GM12878 (cell line): ENCODE results near the gene RPGRIP1. TPM values are rescaled to one million over a fixed set of nuclear protein-coding genes. Genes with fewer than 3 reads are reported as not detected.

ENCODE experiments used
- ATAC-seq: fragments of 200-7000 bp; cut with Tn5 transposase; 3 replicates; pipeline ENCODE4 v1.9.1; 2020; ENCODE audit warnings: mild to moderate bottlenecking, moderate library complexity
- BruUV-seq: library from RNA; stranded (reverse); fragments of 400-500 nt; replicated peaks from 2 replicates; lab custom pipeline; 2021; lab: Mats Ljungman, UMichigan
- CTCF ChIA-PET: fragments of 300-600 bp; sonication (Branson Sonifier 250); formaldehyde crosslinking; extraction: SDS; loops from one replicate; lab custom pipeline; 2021; ENCODE audit warnings: inconsistent platforms; lab: Yijun Ruan, JAX
- POLR2A ChIA-PET: fragments of 350-600 bp; formaldehyde crosslinking; extraction: SDS; loops from one replicate; lab custom pipeline; 2021; ENCODE audit warnings: inconsistent platforms; lab: Charles Lee
- RAD21 ChIA-PET: fragments of 300-600 bp; sonication (Branson Sonifier 250); formaldehyde crosslinking; loops from one replicate; lab custom pipeline; 2023; ENCODE audit warnings: antibody characterized with exemption; ENCODE audit not compliant: unreplicated experiment; lab: Charles Lee
- SMC1A ChIA-PET: fragments of 300-600 bp; sonication (Branson Sonifier 250); formaldehyde crosslinking; loops from one replicate; lab custom pipeline; 2023; ENCODE audit not compliant: unreplicated experiment, uncharacterized antibody; lab: Charles Lee
- DNase-seq: peaks from one replicate; pipeline ENCODE4 v3.0.0-alpha.2; 2011; ENCODE audit warnings: low read depth, low spot score
- FAIRE-seq: peaks from 3 replicates; lab custom pipeline; 2011; peaks lifted over from hg19 to GRCh38; lab: Jason Lieb, UNC
- H2AFZ ChIP-seq: 2 replicates; pipeline ENCODE4 v1.6.0; 2011; ENCODE audit warnings: low read depth, low read length, control low read depth; ENCODE audit not compliant: control insufficient read depth
- H3K27ac ChIP-seq: 2 replicates; pipeline ENCODE4 v1.5.1; 2011; ENCODE audit warnings: control low read depth; ENCODE audit not compliant: control insufficient read depth, insufficient read depth
- H3K27me3 ChIP-seq, 2 experiments: replicated peaks in 1 of 2; 2 replicates each; pipeline versions ENCODE4 v1.6.0 to v1.6.1; 2011; ENCODE audit warnings: low read length in 1 of 2; ENCODE audit not compliant: control insufficient read depth in 2 of 2, insufficient read depth in 2 of 2
- H3K36me3 ChIP-seq, 2 experiments: 2 replicates each; pipeline ENCODE4 v1.5.1; 2011; ENCODE audit warnings: low read length in 1 of 2; ENCODE audit not compliant: control insufficient read depth in 2 of 2, insufficient read depth in 2 of 2
- H3K4me1 ChIP-seq: 2 replicates; pipeline ENCODE4 v1.6.1; 2011; ENCODE audit warnings: mild to moderate bottlenecking, low read length, moderate library complexity, mixed read lengths; ENCODE audit not compliant: control insufficient read depth, insufficient read depth
- H3K4me2 ChIP-seq: 2 replicates; pipeline ENCODE4 v1.6.0; 2011; ENCODE audit warnings: control low read depth; ENCODE audit not compliant: control insufficient read depth, insufficient read depth
- H3K4me3 ChIP-seq: fragments of 200-600 bp; sonication (generic); 2 replicates; pipeline ENCODE4 v1.5.1; 2016
- H3K79me2 ChIP-seq: 2 replicates; pipeline ENCODE4 v1.6.0; 2011; ENCODE audit warnings: low read length; ENCODE audit not compliant: control insufficient read depth, insufficient read depth
- H3K9ac ChIP-seq: 2 replicates; pipeline ENCODE4 v1.8.0; 2011; ENCODE audit warnings: low read length, control low read depth, mixed read lengths; ENCODE audit not compliant: control insufficient read depth, insufficient read depth
- H3K9me3 ChIP-seq: replicated peaks from 3 replicates; pipeline ENCODE4 v1.5.1; 2011; ENCODE audit warnings: mild to moderate bottlenecking, low read length; ENCODE audit not compliant: control insufficient read depth, insufficient read depth
- H4K20me1 ChIP-seq: 2 replicates; pipeline ENCODE4 v1.6.0; 2011; ENCODE audit not compliant: control insufficient read depth, insufficient read depth
- BACH1 ChIP-seq: fragments of 450-650 bp; IDR thresholded peaks from 2 replicates; pipeline ENCODE4 v1.6.1; 2017; ENCODE audit warnings: mild to moderate bottlenecking, borderline replicate concordance
- CBX5 ChIP-seq: sonication (generic); IDR thresholded peaks from 2 replicates; pipeline ENCODE4 v1.6.1; 2016; ENCODE audit warnings: low read depth, moderate library complexity, mild to moderate bottlenecking, inconsistent platforms
- E4F1 ChIP-seq: fragments of 450-650 bp; IDR thresholded peaks from 2 replicates; pipeline ENCODE4 v1.6.1; 2018; ENCODE audit warnings: borderline replicate concordance, mild to moderate bottlenecking; ENCODE audit not compliant: partially characterized antibody
- EP300 ChIP-seq, 2 experiments: fragments of 150-350 bp in 1 of 2; IDR thresholded peaks; 2 replicates each; pipeline ENCODE4 v1.6.1; 2011 to 2012; ENCODE audit warnings: low read depth in 2 of 2, low read length in 2 of 2, borderline replicate concordance in 1 of 2, improper control_type of control experiment in 1 of 2, inconsistent platforms in 1 of 2; ENCODE audit not compliant: control insufficient read depth in 1 of 2
- JUNB ChIP-seq: IDR thresholded peaks from 2 replicates; pipeline ENCODE4 v1.6.1; 2016; ENCODE audit warnings: antibody characterized with exemption, mild to moderate bottlenecking
- MTA3 ChIP-seq: IDR thresholded peaks from 2 replicates; pipeline ENCODE4 v1.6.1; 2012; ENCODE audit warnings: low read length, inconsistent platforms, borderline replicate concordance
- PAX8 ChIP-seq: fragments of 450-650 bp; IDR thresholded peaks from 2 replicates; pipeline ENCODE4 v1.6.1; 2017; ENCODE audit warnings: mild to moderate bottlenecking, moderate library complexity
- POLR2A ChIP-seq: IDR thresholded peaks from 2 replicates; pipeline ENCODE4 v1.6.1; 2011; ENCODE audit warnings: low read depth, mild to moderate bottlenecking, low read length
- POLR2AphosphoS2 ChIP-seq: IDR thresholded peaks from 2 replicates; pipeline ENCODE4 v1.6.1; 2011; ENCODE audit warnings: low read depth, mild to moderate bottlenecking, low read length, improper control_type of control experiment, moderate library complexity
- POLR2AphosphoS5 ChIP-seq: IDR thresholded peaks from 2 replicates; pipeline ENCODE4 v1.6.1; 2011; ENCODE audit warnings: mild to moderate bottlenecking, low read length, inconsistent platforms
- SMAD5 ChIP-seq: IDR thresholded peaks from 2 replicates; pipeline ENCODE4 v1.6.1; 2016; ENCODE audit warnings: antibody characterized with exemption, low read depth
- SUPT20H ChIP-seq: IDR thresholded peaks from 2 replicates; pipeline ENCODE4 v1.6.1; 2011; ENCODE audit warnings: low read depth, mild to moderate bottlenecking, low read length, moderate library complexity, borderline replicate concordance; ENCODE audit not compliant: control insufficient read depth
- TCF7 ChIP-seq: IDR thresholded peaks from 2 replicates; pipeline ENCODE4 v1.6.1; 2014; ENCODE audit warnings: antibody characterized with exemption, borderline replicate concordance
- WGBS: methylation state at CpG from one replicate; pipeline ENCODE4 v1.1.6; 2016; ENCODE audit warnings: low lambda C conversion rate; ENCODE audit not compliant: insufficient replicate concordance, insufficient coverage; ENCODE audit errors: missing lambda C conversion rate; 5-methylcytosine and 5-hydroxymethylcytosine counted together
- in situ Hi-C: fragments of 300-500 bp; cut with MboI; formaldehyde crosslinking; loops from 9 replicates; pipeline ENCODE4 v1.14.3; 2018; ENCODE audit warnings: mixed read lengths
- intact Hi-C: fragments of 100-400 bp; cut with micrococcal nuclease; formaldehyde crosslinking; loops from one replicate; pipeline ENCODE4 v1.14.2; 2022; ENCODE audit not compliant: unreplicated experiment
- polyA plus RNA-seq, 11 experiments: library from polyadenylated mRNA; depleted of rRNA in 4 of 11; unstranded in 6 of 11; stranded (reverse) in 5 of 11; fragments of >200 nt; fragmentation: Nextera tagmentation in 4 of 11; fragmentation: Illumina TruSeq in 1 of 11; extraction: Ambion mirVana in 4 of 11; extraction: Trizol in 1 of 11; gene quantifications; 1 replicate in 1 of 11; 2 replicates in 10 of 11; pipeline versions ENCODE4 v1.2.1 to v1.2.3, GENCODE V29; 2011 to 2016; ENCODE audit warnings: inconsistent platforms in 2 of 11, missing spikeins in 2 of 11, low read depth in 1 of 11
- total RNA-seq, 4 experiments: library from RNA; depleted of rRNA in 3 of 4; stranded (reverse); fragments of >200 nt in 3 of 4; fragmentation: Illumina TruSeq in 1 of 4; extraction: Trizol in 1 of 4; gene quantifications; 2 replicates each; pipeline versions ENCODE4 v1.2.1 to v1.2.3, GENCODE V29; 2013 to 2021

Gene RPGRIP1
- total and polyA plus RNA-seq, 10 of the 15 experiments (the other 5 are each of a cell fraction or from before 2014, with no cell fraction given): 0.07 to 1.1 (median 0.30) TPM; not detected in 1

- RAD21 ChIA-PET: interaction anchor here (0.7 to 0.9 kb wide), 2 partner anchors 12 to 50 kb away, joined by 3 read pairs; no protein-coding TSS in a partner anchor
- intact Hi-C loops: no loop called here
- Histone ChIP-seq H3K27me3 (no peaks in the 10 kb centered on the region), H3K4me1 (peaks cover 17% of the 10 kb centered on the region)
- POLR2A ChIA-PET: no interaction called here
- TF ChIP-seq E4F1: no peak
- TF ChIP-seq POLR2A: 0 out of 2 replicates have a peak, but pooled peaks have one; percentile 22
- TF ChIP-seq POLR2AphosphoS5: peak; percentile 73
- TF ChIP-seq BACH1: no peak
- peak; percentile 70; the same call in 1 of the 2 replicates for TF ChIP-seq SMAD5
- peak; percentile 44 for TF ChIP-seq POLR2AphosphoS2
- no peak for TF ChIP-seq JUNB
- TF ChIP-seq CBX5: no peak
- peak; percentile 94 for TF ChIP-seq PAX8
- no peak for TF ChIP-seq MTA3
- no peak for TF ChIP-seq TCF7
- TF ChIP-seq SUPT20H: no peak
- TF ChIP-seq EP300 (IDR thresholded peaks at IDR 0.05; ENCODE audit: borderline replicate concordance in 1 of 2, control insufficient read depth in 1 of 2, low read depth in 2 of 2, low read length in 2 of 2): no peak
- TF ChIP-seq, all 136 proteins: peak for 5
- Histone ChIP-seq H3K4me2 (peak overlapping the region; percentile 23), H3K9me3 (no peaks in the 10 kb centered on the region), H3K27ac (no peak overlapping the region), H2AFZ (no peak overlapping the region), H4K20me1 (peaks cover 27% of the 10 kb centered on the region), H3K9ac (no peak overlapping the region), H3K36me3 (peaks cover 12 to 37% of the 10 kb centered on the region in 2 experiments), H3K4me3 (peak overlapping the region; percentile 47), H3K79me2 (peaks cover 96% of the 10 kb centered on the region)
- ATAC-seq (no peak), FAIRE-seq (no peak), DNase-seq (no peak)
- in situ Hi-C loops: no loop called here
- ChIA-PET SMC1A (interaction anchor here (1.0 kb wide), 1 partner anchor 15 kb away, joined by 4 read pairs; no protein-coding TSS in a partner anchor), CTCF (no interaction called here)
- BruUV-seq: TSS peak; percentile 19
- 41% methylated on average over 5 of the region's 5 CpGs for WGBS
Observed at GRCh38 chr14:21258889-21259787, 20.7 kb upstream of the RPGRIP1 start.
